CD14-positive monocyte (primary cell): ENCODE measurements around the gene NFS1. TPM values are rescaled to one million over a fixed set of nuclear protein-coding genes. Genes with fewer than 3 reads are reported as not detected.

Source experiments
- DNase-seq, 3 donors: peaks; one replicate each; pipeline ENCODE4 v3.0.0-alpha.2; 2011 to 2022
- H2AFZ ChIP-seq: 2 replicates; pipeline ENCODE4 v1.6.0; 2012; ENCODE audit warnings: mild to moderate bottlenecking, low read depth, low read length, inconsistent platforms; ENCODE audit not compliant: insufficient read depth, poor library complexity, severe bottlenecking
- H3K27ac ChIP-seq, 2 donors: 1 replicate in 1 of 2; 2 replicates in 1 of 2; pipeline ENCODE4 v1.5.1; 2012 to 2013; ENCODE audit warnings: low read length in 2 of 2, control low read depth in 1 of 2, inconsistent platforms in 1 of 2, low read depth in 1 of 2, mild to moderate bottlenecking in 1 of 2
- H3K27me3 ChIP-seq, 2 donors: one replicate each; pipeline versions ENCODE4 v1.6.0 to v1.6.1; 2011 to 2013; ENCODE audit warnings: low read length in 2 of 2; ENCODE audit not compliant: control insufficient read depth in 2 of 2, insufficient read depth in 2 of 2
- H3K36me3 ChIP-seq, 2 donors: replicated peaks in 1 of 2; 1 replicate in 1 of 2; 2 replicates in 1 of 2; pipeline versions ENCODE4 v1.5.1 to v1.6.1; 2012 to 2013; ENCODE audit warnings: low read length in 2 of 2, control low read depth in 1 of 2, inconsistent platforms in 1 of 2, mild to moderate bottlenecking in 1 of 2; ENCODE audit not compliant: insufficient read depth in 2 of 2, control insufficient read depth in 1 of 2
- H3K4me1 ChIP-seq, 2 donors: 1 replicate in 1 of 2; 2 replicates in 1 of 2; pipeline versions ENCODE4 v1.5.1 to v1.6.1; 2012 to 2013; ENCODE audit warnings: low read length in 2 of 2, control low read depth in 1 of 2, inconsistent platforms in 1 of 2, mild to moderate bottlenecking in 1 of 2, moderate library complexity in 1 of 2; ENCODE audit not compliant: insufficient read depth in 2 of 2, control insufficient read depth in 1 of 2
- H3K4me2 ChIP-seq: replicated peaks from 2 replicates; pipeline ENCODE3; 2012; ENCODE audit warnings: low read length, moderate library complexity, mild to moderate bottlenecking; ENCODE audit not compliant: poor library complexity, severe bottlenecking; ENCODE audit errors: extremely low read depth
- H3K4me3 ChIP-seq, 3 experiments: fragments of 200-600 bp in 1 of 3; sonication (generic) in 1 of 3; replicated peaks in 1 of 3; 1 replicate in 2 of 3; 2 replicates in 1 of 3; pipeline ENCODE4 v1.5.1; 2011 to 2013; ENCODE audit warnings: low read length in 3 of 3, mild to moderate bottlenecking in 3 of 3, control low read depth in 2 of 3, low read depth in 2 of 3, inconsistent platforms in 1 of 3, moderate library complexity in 1 of 3
- H3K79me2 ChIP-seq: 2 replicates; pipeline ENCODE4 v1.6.0; 2012; ENCODE audit warnings: mild to moderate bottlenecking, control low read depth, inconsistent platforms, low read length, moderate library complexity; ENCODE audit not compliant: insufficient read depth
- H3K9ac ChIP-seq: 2 replicates; pipeline ENCODE4 v1.6.0; 2017; ENCODE audit warnings: low read length, mild to moderate bottlenecking; ENCODE audit not compliant: insufficient read depth, poor library complexity, severe bottlenecking
- H3K9me3 ChIP-seq, 2 donors: replicated peaks in 1 of 2; 1 replicate in 1 of 2; 2 replicates in 1 of 2; pipeline versions ENCODE4 v1.5.1 to v1.6.1; 2012 to 2013; ENCODE audit warnings: low read length in 2 of 2, control low read depth in 1 of 2; ENCODE audit not compliant: control insufficient read depth in 1 of 2, insufficient read depth in 1 of 2
- H4K20me1 ChIP-seq: 2 replicates; pipeline ENCODE4 v1.6.0; 2012; ENCODE audit warnings: mild to moderate bottlenecking, low read length, control low read depth, moderate library complexity; ENCODE audit not compliant: insufficient read depth
- H3K27ac Mint-ChIP-seq, 7 donors: one replicate each; pipeline ENCODE4 v1.8.0; 2020; ENCODE audit warnings: mild to moderate bottlenecking in 7 of 7, mixed read lengths in 7 of 7, moderate library complexity in 6 of 7, inconsistent platforms in 2 of 7
- H3K27me3 Mint-ChIP-seq, 3 donors: one replicate each; pipeline ENCODE4 v1.8.0; 2021 to 2022; ENCODE audit warnings: low read depth in 3 of 3, mild to moderate bottlenecking in 3 of 3, mixed read lengths in 3 of 3, moderate library complexity in 3 of 3, inconsistent platforms in 1 of 3
- H3K36me3 Mint-ChIP-seq, 2 donors: one replicate each; pipeline ENCODE4 v1.8.0; 2020; ENCODE audit warnings: mixed read lengths in 2 of 2, inconsistent platforms in 1 of 2, mild to moderate bottlenecking in 1 of 2
- H3K4me1 Mint-ChIP-seq: one replicate; pipeline ENCODE4 v1.8.0; 2020; ENCODE audit warnings: mild to moderate bottlenecking, mixed read lengths
- H3K4me3 Mint-ChIP-seq, 2 donors: one replicate each; pipeline ENCODE4 v1.8.0; 2020; ENCODE audit warnings: mild to moderate bottlenecking in 2 of 2, mixed read lengths in 2 of 2, moderate library complexity in 1 of 2
- H3K9me3 Mint-ChIP-seq, 7 donors: one replicate each; pipeline ENCODE4 v1.8.0; 2020 to 2022; ENCODE audit warnings: mixed read lengths in 7 of 7, mild to moderate bottlenecking in 6 of 7, moderate library complexity in 6 of 7, inconsistent platforms in 2 of 7
- WGBS: methylation state at CpG from one replicate; pipeline ENCODE4 v1.1.5; 2013; ENCODE audit warnings: missing lambda C conversion rate; ENCODE audit not compliant: insufficient coverage; 5-methylcytosine and 5-hydroxymethylcytosine counted together
- intact Hi-C, 2 donors: fragments of 100-400 bp; cut with micrococcal nuclease; formaldehyde crosslinking; loops; one replicate each; pipeline versions ENCODE4 v1.15.0 to v1.15.1; 2023
- polyA plus RNA-seq, 3 donors: library from polyadenylated mRNA; depleted of rRNA in 1 of 3; unstranded in 2 of 3; stranded (reverse) in 1 of 3; fragments of 300-500 nt in 2 of 3; fragments of >200 nt in 1 of 3; fragmentation: Illumina TruSeq in 2 of 3; gene quantifications; 1 replicate in 2 of 3; 2 replicates in 1 of 3; pipeline ENCODE4 v1.2.3, GENCODE V29; 2012 to 2021
- TF ChIP-seq, protein P1 (sequence below): fragments of 200-600 bp; IDR thresholded peaks from one replicate; pipeline ENCODE4 v1.8.0; 2022; ENCODE audit warnings: antibody characterized with exemption, mild to moderate bottlenecking

NFS1 gene
- polyA plus RNA-seq, 3 donors, result 18.1 to 21.4 (median 19.2) TPM

DNA sequence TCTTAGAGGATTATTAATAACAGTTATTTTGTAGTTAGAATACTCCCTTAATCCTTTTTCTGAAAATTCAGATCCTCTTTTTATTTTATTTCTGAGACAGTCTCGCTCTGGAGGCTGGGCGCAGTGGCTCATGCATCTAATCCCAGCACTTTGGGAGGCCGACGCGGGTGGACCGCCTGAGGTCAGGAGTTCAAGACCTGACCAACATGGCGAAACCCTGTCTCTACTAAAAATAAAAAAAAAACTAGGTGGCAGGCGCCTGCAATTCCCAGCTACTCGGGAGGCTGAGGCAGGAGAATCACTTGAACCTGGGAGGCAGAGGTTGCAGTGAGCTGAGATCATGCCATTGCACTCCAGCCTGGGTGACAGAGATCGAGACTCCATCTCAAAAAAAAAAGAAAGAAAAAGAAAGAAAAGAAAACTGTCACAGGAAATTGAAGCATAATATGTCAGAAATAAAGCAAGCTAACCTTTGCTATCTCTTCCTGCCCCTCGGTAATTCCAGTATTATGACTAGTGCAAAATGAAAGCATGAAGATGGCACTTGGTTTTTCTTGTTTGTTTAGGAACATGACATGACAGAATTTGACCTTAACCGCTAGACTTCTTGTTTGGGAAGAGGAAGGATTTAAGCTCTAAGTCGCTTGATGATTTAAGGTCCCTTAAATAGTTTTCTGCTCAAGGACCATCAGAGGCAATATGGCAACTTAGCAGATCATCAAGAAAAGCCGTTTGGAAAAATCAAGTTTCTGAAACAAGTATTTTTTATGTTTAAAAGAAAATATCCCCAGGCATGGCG, 44.7 kb upstream of the NFS1 start:
- peaks cover 21% of the 10 kb centered on the region in 2 donors for H3K36me3 Mint-ChIP-seq
- H3K27me3 Mint-ChIP-seq, result peaks cover 0 to 2% (median 0%) of the 10 kb centered on the region in 3 donors
- H3K79me2 ChIP-seq, result peaks cover 50% of the 10 kb centered on the region
- H3K27ac ChIP-seq, result peak overlapping the region; percentile 99
- peak overlapping the region; percentile 70 to 91 (median 78) for H3K4me3 ChIP-seq
- H3K4me1 Mint-ChIP-seq, result peaks cover 38% of the 10 kb centered on the region
- TF ChIP-seq, protein P1, sequence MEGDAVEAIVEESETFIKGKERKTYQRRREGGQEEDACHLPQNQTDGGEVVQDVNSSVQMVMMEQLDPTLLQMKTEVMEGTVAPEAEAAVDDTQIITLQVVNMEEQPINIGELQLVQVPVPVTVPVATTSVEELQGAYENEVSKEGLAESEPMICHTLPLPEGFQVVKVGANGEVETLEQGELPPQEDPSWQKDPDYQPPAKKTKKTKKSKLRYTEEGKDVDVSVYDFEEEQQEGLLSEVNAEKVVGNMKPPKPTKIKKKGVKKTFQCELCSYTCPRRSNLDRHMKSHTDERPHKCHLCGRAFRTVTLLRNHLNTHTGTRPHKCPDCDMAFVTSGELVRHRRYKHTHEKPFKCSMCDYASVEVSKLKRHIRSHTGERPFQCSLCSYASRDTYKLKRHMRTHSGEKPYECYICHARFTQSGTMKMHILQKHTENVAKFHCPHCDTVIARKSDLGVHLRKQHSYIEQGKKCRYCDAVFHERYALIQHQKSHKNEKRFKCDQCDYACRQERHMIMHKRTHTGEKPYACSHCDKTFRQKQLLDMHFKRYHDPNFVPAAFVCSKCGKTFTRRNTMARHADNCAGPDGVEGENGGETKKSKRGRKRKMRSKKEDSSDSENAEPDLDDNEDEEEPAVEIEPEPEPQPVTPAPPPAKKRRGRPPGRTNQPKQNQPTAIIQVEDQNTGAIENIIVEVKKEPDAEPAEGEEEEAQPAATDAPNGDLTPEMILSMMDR, result no peak
- 20% methylated on average over 9 of the region's 15 CpGs for WGBS
- peak overlapping the region; percentile 84 for H3K9ac ChIP-seq
- H3K27ac Mint-ChIP-seq, result peak overlapping the region; percentile 97 to 100 (median 100)
- no peaks in the 10 kb centered on the region for H3K9me3 ChIP-seq
- peak overlapping the region; percentile 90 for H3K4me2 ChIP-seq
- DNase-seq, result peak; percentile 47 to 72 (median 65)
- no peaks in the 10 kb centered on the region for H3K27me3 ChIP-seq
- intact Hi-C loops, result loop anchor here in 1 of 2 donors (5.0 kb wide), 1 partner anchor 127 kb away; the partner anchor contains the start of gene SPAG4
- no peaks in the 10 kb centered on the region for H3K9me3 Mint-ChIP-seq
- H3K36me3 ChIP-seq, result peaks cover 18 to 19% of the 10 kb centered on the region in 2 donors
- H4K20me1 ChIP-seq, result peaks cover 26% of the 10 kb centered on the region
- H3K4me3 Mint-ChIP-seq, result peak overlapping the region; percentile 99
- H2AFZ ChIP-seq, result peak overlapping the region; percentile 23
- H3K4me1 ChIP-seq, result peaks cover 38 to 48% of the 10 kb centered on the region in 2 donors

DNA sequence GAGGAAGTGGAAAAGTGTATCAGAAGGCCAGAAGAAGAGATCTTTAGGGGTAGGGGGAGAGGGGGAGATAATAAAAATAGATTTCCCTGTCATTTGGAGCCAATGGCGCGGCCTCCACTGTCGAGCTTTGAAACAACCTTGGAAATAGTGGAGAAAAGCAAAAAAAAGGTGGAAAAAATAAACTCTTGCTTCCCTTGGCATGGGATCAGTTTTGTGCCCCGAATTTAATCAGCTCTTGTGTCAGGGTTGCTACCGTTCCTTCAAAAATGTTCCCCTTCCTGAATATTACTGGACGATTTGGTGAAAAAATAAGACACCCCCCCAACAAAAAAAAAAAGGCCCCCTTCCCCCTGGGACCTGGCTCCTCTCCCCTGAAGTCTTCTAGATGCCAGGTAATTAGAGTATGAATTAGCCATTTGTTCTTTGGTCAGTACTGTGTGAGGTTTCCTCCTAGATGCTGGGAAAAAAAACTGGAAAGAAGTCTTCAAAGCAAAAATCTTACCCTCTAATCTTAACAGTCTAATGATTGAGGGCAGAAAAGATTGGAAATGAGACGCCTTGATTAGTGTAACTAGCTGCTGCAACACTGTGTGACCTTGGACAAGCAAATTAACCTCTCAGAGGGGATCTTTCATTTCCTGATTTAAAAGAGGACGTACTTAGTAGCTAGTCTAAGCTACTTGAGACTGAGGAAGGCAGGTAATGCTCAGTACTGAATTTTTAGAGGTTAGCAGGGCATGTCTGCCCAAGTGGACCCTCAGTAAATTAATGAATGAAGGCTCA, 43.8 kb upstream of the NFS1 start:
- H3K9me3 ChIP-seq, result no peaks in the 10 kb centered on the region
- H3K79me2 ChIP-seq, result peaks cover 60% of the 10 kb centered on the region
- WGBS, result 0% methylated on average over 1 of the region's 8 CpGs
- H4K20me1 ChIP-seq, result peaks cover 35% of the 10 kb centered on the region
- H3K4me1 ChIP-seq, result peaks cover 40 to 52% of the 10 kb centered on the region in 2 donors
- peaks cover 30% of the 10 kb centered on the region in 2 donors for H3K36me3 Mint-ChIP-seq
- H3K4me1 Mint-ChIP-seq, result peaks cover 42% of the 10 kb centered on the region
- TF ChIP-seq, protein P1, result no peak
- H3K4me2 ChIP-seq, result peak overlapping the region; percentile 90
- peak overlapping the region; percentile 84 for H3K9ac ChIP-seq
- DNase-seq, result peak; percentile 41 to 66 (median 60)
- peak overlapping the region; percentile 70 to 91 (median 78) for H3K4me3 ChIP-seq
- peak overlapping the region; percentile 99 for H3K27ac ChIP-seq
- peak overlapping the region; percentile 97 to 100 (median 100) for H3K27ac Mint-ChIP-seq
- intact Hi-C loops, result loop anchor here (1.0 to 5.0 kb wide), 4 partner anchors 26 to 126 kb away; partner anchors contain the start of genes PHF20 (in 1 of the 2) and SPAG4 (in 1 of the 2)
- no peaks in the 10 kb centered on the region for H3K27me3 ChIP-seq
- H3K27me3 Mint-ChIP-seq, result peaks cover 0 to 2% (median 0%) of the 10 kb centered on the region in 3 donors
- H2AFZ ChIP-seq, result no peak overlapping the region
- H3K9me3 Mint-ChIP-seq, result no peaks in the 10 kb centered on the region
- H3K4me3 Mint-ChIP-seq, result peak overlapping the region; percentile 99
- H3K36me3 ChIP-seq, result peaks cover 28 to 29% of the 10 kb centered on the region in 2 donors
